ENCODE results near the gene TRIP11.
A peak's percentile ranks its signal among the peaks of the same experiment; 100 is the strongest.

The TRIP11 gene

GRCh38 chr14:92009604-92010003 is 30.3 kb downstream of the TRIP11 start:
- no peak for DNase-seq

GRCh38 chr14:92005019-92005418 is 34.8 kb downstream of the TRIP11 start:
- no peak for DNase-seq

GRCh38 chr14:92004062-92004461 is 35.8 kb downstream of the TRIP11 start:
- DNase-seq: no peak

- no peak for DNase-seq
Observed at GRCh38 chr14:91998667-91999570, 40.9 kb downstream of the TRIP11 start.

- DNase-seq: no peak
Observed at GRCh38 chr14:91997492-91997891, 42.4 kb downstream of the TRIP11 start.

- peak; percentile 19 to 77 (median 25) for DNase-seq
Observed at GRCh38 chr14:91996948-91997371, 42.9 kb downstream of the TRIP11 start.

- DNase-seq: no peak
Observed at GRCh38 chr14:91987192-91987591, 52.7 kb downstream of the TRIP11 start.

- no peak for DNase-seq
Observed at GRCh38 chr14:91985521-91986255, 54.2 kb downstream of the TRIP11 start.

GRCh38 chr14:91985008-91985407 is 54.9 kb downstream of the TRIP11 start:
- DNase-seq: no peak

- DNase-seq: no peak
Observed at GRCh38 chr14:91983588-91983987, 56.3 kb downstream of the TRIP11 start.

- DNase-seq: no peak
Observed at GRCh38 chr14:91980157-91980556, 59.7 kb downstream of the TRIP11 start.

GRCh38 chr14:91977884-91978283 is 62.0 kb downstream of the TRIP11 start:
- DNase-seq: no peak

- DNase-seq: no peak
Observed at GRCh38 chr14:91975763-91976162, 64.1 kb downstream of the TRIP11 start.

- DNase-seq: no peak
Observed at GRCh38 chr14:91971188-91971778, 68.6 kb downstream of the TRIP11 start.

- no peak for DNase-seq
Observed at GRCh38 chr14:91968280-91968679, 71.6 kb downstream of the TRIP11 start.

GRCh38 chr14:91964724-91965123 is 75.1 kb downstream of the TRIP11 start:
- no peak for DNase-seq

- DNase-seq: no peak
Observed at GRCh38 chr14:91964011-91964410, 75.8 kb downstream of the TRIP11 start.

GRCh38 chr14:91963465-91963864 is 76.4 kb downstream of the TRIP11 start:
- no peak for DNase-seq

GRCh38 chr14:91961297-91962220 is 78.3 kb downstream of the TRIP11 start:
- DNase-seq: no peak

GRCh38 chr14:91957876-91958313 is 82.0 kb downstream of the TRIP11 start:
- no peak for DNase-seq

- no peak for DNase-seq
Observed at GRCh38 chr14:91956616-91957015, 83.2 kb downstream of the TRIP11 start.

GRCh38 chr14:91955168-91955567 is 84.7 kb downstream of the TRIP11 start:
- no peak for DNase-seq

Data from NCI-H1417 (cell line).